ENCODE data around the gene BABAM2. TPM values are rescaled to one million over a fixed set of nuclear protein-coding genes. Genes with fewer than 3 reads are reported as not detected.

The BABAM2 gene
- total RNA-seq, 1 experiment from 2014 or later: 27.1 TPM

DNA sequence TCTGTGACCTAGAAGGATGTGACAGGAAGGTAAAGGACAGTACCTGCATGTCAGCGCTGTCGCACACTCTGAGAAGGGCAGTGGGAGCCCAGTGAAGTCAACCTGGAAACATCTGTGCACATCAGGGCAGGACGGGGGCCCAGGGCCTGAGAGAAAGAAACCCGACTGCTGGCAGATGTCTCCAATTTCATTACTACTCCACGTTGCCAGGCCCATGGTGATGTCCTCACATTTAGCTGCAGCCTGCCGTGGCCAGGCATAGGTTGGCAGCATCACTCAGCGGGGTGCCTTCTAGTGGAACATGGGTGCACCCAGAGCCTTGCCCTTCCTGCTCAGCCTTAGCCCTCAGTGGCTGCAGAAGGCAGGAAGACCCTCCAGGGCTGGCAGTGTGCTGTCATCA, 429.8 kb downstream of the BABAM2 start:
- Histone ChIP-seq H2BK120ac (ENCODE audit: low read depth, low read length, poor library complexity, severe bottlenecking) (no peak overlapping the region), H3K56ac (ENCODE audit: insufficient read length, low read depth, low read length) (no peak overlapping the region), H3K27ac (ENCODE audit: insufficient read length, low read depth, low read length) (no peak overlapping the region), H3K79me2 (ENCODE audit: insufficient read depth, low read length) (no peaks in the 10 kb centered on the region), H2BK12ac (ENCODE audit: insufficient read length, low read depth, low read length) (no peak overlapping the region), H4K91ac (ENCODE audit: insufficient read length, low read depth, low read length) (no peak overlapping the region), H3K23ac (ENCODE audit: insufficient read length, low read depth, low read length) (no peak overlapping the region), H4K5ac (ENCODE audit: insufficient read length, low read depth, low read length) (no peak overlapping the region), H2BK20ac (ENCODE audit: low read depth, low read length, poor library complexity, severe bottlenecking) (no peak overlapping the region), H3K14ac (ENCODE audit: insufficient read depth, low read length) (no peak overlapping the region), H4K20me1 (ENCODE audit: control insufficient read depth, insufficient read depth, insufficient read length) (no peaks in the 10 kb centered on the region), H2AFZ (ENCODE audit: low read length) (no peak overlapping the region), H2BK5ac (ENCODE audit: insufficient read length, low read length) (no peak overlapping the region), H3K4ac (ENCODE audit: low read depth, low read length) (no peak overlapping the region), H3K4me1 (ENCODE audit: insufficient read depth, low read length) (peaks cover 20% of the 10 kb centered on the region), H3T11ph (ENCODE audit: low read length) (no peak overlapping the region), H3K4me2 (ENCODE audit: insufficient read depth, insufficient read length, low read length) (no peak overlapping the region), H2BK15ac (ENCODE audit: low read depth, low read length) (no peak overlapping the region), H4K8ac (replicated peaks; ENCODE audit: insufficient read length, low read depth, low read length) (no peak overlapping the region), H3K9ac (ENCODE audit: extremely low read depth, insufficient read length, low read length) (no peak overlapping the region), H3K9me3 (ENCODE audit: control insufficient read depth, low read depth, low read length) (no peaks in the 10 kb centered on the region), H3K23me2 (ENCODE audit: insufficient read length, low read depth, low read length, poor library complexity, severe bottlenecking) (no peaks in the 10 kb centered on the region), H3K18ac (ENCODE audit: insufficient read length, low read depth, low read length) (no peak overlapping the region), H2AK5ac (ENCODE audit: insufficient read length, low read length) (no peak overlapping the region), H3K27me3 (ENCODE audit: insufficient read depth, low read length) (no peaks in the 10 kb centered on the region; the same call in 1 of the 2 replicates), H3K79me1 (ENCODE audit: insufficient read depth, low read depth, low read length, poor library complexity, severe bottlenecking) (no peaks in the 10 kb centered on the region)
- H3K4me3 Mint-ChIP-seq: no peak overlapping the region
- H3K36me3 Mint-ChIP-seq (ENCODE audit: insufficient read depth in 1 of 3, low read depth in 3 of 3): no peaks in the 10 kb centered on the region
- H3K4me1 Mint-ChIP-seq: peaks cover 59 to 75% of the 10 kb centered on the region in 2 experiments
- 0 out of 7 replicates have a peak overlapping the region, but pooled peaks of 1 of the 3 experiments have one; percentile 47 for H3K27ac Mint-ChIP-seq
- TF ChIP-seq, protein P1, sequence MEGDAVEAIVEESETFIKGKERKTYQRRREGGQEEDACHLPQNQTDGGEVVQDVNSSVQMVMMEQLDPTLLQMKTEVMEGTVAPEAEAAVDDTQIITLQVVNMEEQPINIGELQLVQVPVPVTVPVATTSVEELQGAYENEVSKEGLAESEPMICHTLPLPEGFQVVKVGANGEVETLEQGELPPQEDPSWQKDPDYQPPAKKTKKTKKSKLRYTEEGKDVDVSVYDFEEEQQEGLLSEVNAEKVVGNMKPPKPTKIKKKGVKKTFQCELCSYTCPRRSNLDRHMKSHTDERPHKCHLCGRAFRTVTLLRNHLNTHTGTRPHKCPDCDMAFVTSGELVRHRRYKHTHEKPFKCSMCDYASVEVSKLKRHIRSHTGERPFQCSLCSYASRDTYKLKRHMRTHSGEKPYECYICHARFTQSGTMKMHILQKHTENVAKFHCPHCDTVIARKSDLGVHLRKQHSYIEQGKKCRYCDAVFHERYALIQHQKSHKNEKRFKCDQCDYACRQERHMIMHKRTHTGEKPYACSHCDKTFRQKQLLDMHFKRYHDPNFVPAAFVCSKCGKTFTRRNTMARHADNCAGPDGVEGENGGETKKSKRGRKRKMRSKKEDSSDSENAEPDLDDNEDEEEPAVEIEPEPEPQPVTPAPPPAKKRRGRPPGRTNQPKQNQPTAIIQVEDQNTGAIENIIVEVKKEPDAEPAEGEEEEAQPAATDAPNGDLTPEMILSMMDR (conservative IDR thresholded peaks at IDR 0.05): no peak
- WGBS (ENCODE audit: extremely low coverage, insufficient read length, low lambda C conversion rate): no CpG with 5 or more reads among the region's 7 CpGs
- no peaks in the 10 kb centered on the region for H3K9me3 Mint-ChIP-seq
- H3K27me3 Mint-ChIP-seq (ENCODE audit: low read depth): no peaks in the 10 kb centered on the region
- DNase-seq: no peak

All from H9 (cell line).